ENCODE results near the gene BCL2L14.

- TF ChIP-seq CTCF (IDR thresholded peaks at IDR 0.05) (peak in 5 of 7 experiments; percentile 60 to 89 (median 83)), POLR2A (IDR thresholded peaks at IDR 0.05) (no peak), EP300 (IDR thresholded peaks at IDR 0.05) (no peak), POLR2AphosphoS5 (IDR thresholded peaks at IDR 0.05) (peak in 2 of 3 donors; percentile 29 to 49)
Observed at GRCh38 chr12:12032851-12033797, 37.6 kb upstream of the BCL2L14 start.
